H4 (cell line): ENCODE measurements around the gene SLC25A51. TPM values are rescaled to one million over a fixed set of nuclear protein-coding genes. Genes with fewer than 3 reads are reported as not detected.
"Not testable (repeated sequence)": the region's sequence is repeated elsewhere in the genome, so short reads cannot be mapped to it uniquely, and the experiment has no call there.

Experiments used
- DNase-seq: peaks from one replicate; pipeline ENCODE4 v3.0.0-alpha.2; 2015; ENCODE audit warnings: low spot score
- total RNA-seq: library from RNA; depleted of rRNA; stranded (reverse); fragments of >200 nt; shearing (Covaris generic); gene quantifications from 2 replicates; pipeline ENCODE4 v1.2.3, GENCODE V29; 2014

SLC25A51 gene
- total RNA-seq, 1 experiment from 2014 or later, result 38.4 TPM

- no peak for DNase-seq
These were observed 16.0 kb upstream of the SLC25A51 start for GRCh38 chr9:37919956-37920335.

- no peak for DNase-seq
These were observed 15.5 kb upstream of the SLC25A51 start for GRCh38 chr9:37919246-37919955.

GRCh38 chr9:37918665-37919170 lies 14.8 kb upstream of the SLC25A51 start:
- DNase-seq, result no peak

GRCh38 chr9:37917801-37918664 lies 14.1 kb upstream of the SLC25A51 start:
- DNase-seq, result no peak

- DNase-seq, result no peak
These were observed 13.4 kb upstream of the SLC25A51 start for GRCh38 chr9:37917313-37917731.

- DNase-seq, result no peak
These were observed 12.8 kb upstream of the SLC25A51 start for GRCh38 chr9:37916471-37917312.

- DNase-seq, result no peak
These were observed 12.1 kb upstream of the SLC25A51 start for GRCh38 chr9:37915911-37916470.

- DNase-seq, result no peak
These were observed 10.9 kb upstream of the SLC25A51 start for GRCh38 chr9:37914701-37915358.

- DNase-seq, result no peak
These were observed 10.2 kb upstream of the SLC25A51 start for GRCh38 chr9:37914154-37914551.

- DNase-seq, result peak; percentile 80
These were observed 9.7 kb upstream of the SLC25A51 start for GRCh38 chr9:37913480-37914153.

GRCh38 chr9:37911271-37911681 lies 7.3 kb upstream of the SLC25A51 start:
- no peak for DNase-seq

- no peak for DNase-seq
These were observed 6.3 kb upstream of the SLC25A51 start for GRCh38 chr9:37910271-37910670.

- DNase-seq, result not testable (repeated sequence)
These were observed 5.9 kb upstream of the SLC25A51 start for GRCh38 chr9:37909836-37910235.

- no peak for DNase-seq
These were observed 5.4 kb upstream of the SLC25A51 start for GRCh38 chr9:37909326-37909725.

- peak; percentile 48 for DNase-seq
These were observed 4.8 kb upstream of the SLC25A51 start for GRCh38 chr9:37908698-37909186.

GRCh38 chr9:37908283-37908682 lies 4.4 kb upstream of the SLC25A51 start:
- no peak for DNase-seq

- DNase-seq, result no peak
These were observed 2.6 kb upstream of the SLC25A51 start for GRCh38 chr9:37906312-37907239.

GRCh38 chr9:37905776-37906175 lies 1.8 kb upstream of the SLC25A51 start:
- no peak for DNase-seq

- DNase-seq, result no peak
These were observed 1.2 kb upstream of the SLC25A51 start for GRCh38 chr9:37905131-37905505.
